K562 (cell line): Measurements from ENCODE around the gene ADAM15. TPM values are rescaled to one million over a fixed set of nuclear protein-coding genes. Genes with fewer than 3 reads are reported as not detected.

Source experiments
- ATAC-seq: fragments of 200-7000 bp; cut with Tn5 transposase; 3 replicates; pipeline ENCODE4 v1.9.1; 2020; ENCODE audit warnings: moderate library complexity
- BruUV-seq: library from RNA; stranded (reverse); fragments of 400-500 nt; replicated peaks from 2 replicates; lab custom pipeline; 2021; lab: Mats Ljungman, UMichigan
- CTCF ChIA-PET: fragments of 300-600 bp; formaldehyde crosslinking; extraction: SDS; loops from one replicate; lab custom pipeline; 2021; ENCODE audit warnings: low intra/inter-chr PET ratio; lab: Yijun Ruan, JAX
- POLR2A ChIA-PET: fragments of 300-600, 350-650 bp; sonication (Branson Sonifier 250); formaldehyde crosslinking; extraction: SDS; loops from one replicate; lab custom pipeline; 2021; ENCODE audit warnings: antibody characterized with exemption, inconsistent platforms; lab: Yijun Ruan, JAX
- DNase-seq, 4 experiments: peaks; one replicate each; pipeline versions ENCODE4 v3.0.0 to v3.0.0-alpha.2; 2011 to 2018; ENCODE audit warnings: low spot score in 3 of 4, mixed read lengths in 3 of 4; ENCODE audit errors: extremely low read depth in 1 of 4
- FAIRE-seq: peaks from 2 replicates; lab custom pipeline; 2011; peaks lifted over from hg19 to GRCh38; lab: Jason Lieb, UNC
- H2AFZ ChIP-seq: 2 replicates; pipeline ENCODE4 v1.6.0; 2011; ENCODE audit warnings: low read depth, low read length, control low read depth, inconsistent platforms
- H3K27ac ChIP-seq: fragments of 200-600 bp; 3 replicates; pipeline ENCODE4 v1.8.0; 2011; ENCODE audit warnings: low read depth, mild to moderate bottlenecking, control low read depth, inconsistent platforms, low read length, moderate library complexity, mixed read lengths; ENCODE audit errors: extremely low read depth
- H3K27me3 ChIP-seq, 2 experiments: fragments of 300-600 bp in 1 of 2; 2 replicates in 1 of 2; 3 replicates in 1 of 2; pipeline versions ENCODE4 v1.6.0 to v1.8.0; 2011; ENCODE audit warnings: inconsistent platforms in 2 of 2, low read length in 2 of 2, mild to moderate bottlenecking in 1 of 2, mixed read lengths in 1 of 2, moderate library complexity in 1 of 2; ENCODE audit not compliant: control insufficient read depth in 2 of 2, insufficient read depth in 2 of 2
- H3K36me3 ChIP-seq: fragments of 300-600 bp; 3 replicates; pipeline ENCODE4 v1.8.0; 2011; ENCODE audit warnings: mild to moderate bottlenecking, low read length, inconsistent platforms; ENCODE audit not compliant: control insufficient read depth, insufficient read depth
- H3K4me1 ChIP-seq, 2 experiments: fragments of 200-600 bp in 1 of 2; replicated peaks in 1 of 2; 2 replicates in 1 of 2; 3 replicates in 1 of 2; pipeline versions ENCODE4 v1.5.1 to v1.8.0; 2011; ENCODE audit warnings: inconsistent platforms in 2 of 2, low read length in 2 of 2, mild to moderate bottlenecking in 1 of 2, mixed read lengths in 1 of 2, moderate library complexity in 1 of 2; ENCODE audit not compliant: control insufficient read depth in 2 of 2, insufficient read depth in 2 of 2
- H3K4me2 ChIP-seq: 2 replicates; pipeline ENCODE4 v1.6.1; 2011; ENCODE audit warnings: low read length, control low read depth, inconsistent platforms, mixed read lengths; ENCODE audit not compliant: insufficient read depth
- H3K4me3 ChIP-seq: fragments of 200-600 bp; sonication (generic), shearing (Covaris generic); 2 replicates; pipeline ENCODE4 v1.5.1; 2016; ENCODE audit warnings: control low read depth, inconsistent platforms
- H3K79me2 ChIP-seq: fragments of 200-600 bp; 3 replicates; pipeline ENCODE4 v1.8.0; 2011; ENCODE audit warnings: low read length, inconsistent platforms; ENCODE audit not compliant: control insufficient read depth, insufficient read depth
- H3K9ac ChIP-seq, 2 experiments: 2 replicates each; pipeline versions ENCODE4 v1.6.0 to v1.6.1; 2011; ENCODE audit warnings: low read depth in 2 of 2, low read length in 2 of 2, control low read depth in 1 of 2, inconsistent platforms in 1 of 2, mild to moderate bottlenecking in 1 of 2, mixed read lengths in 1 of 2; ENCODE audit not compliant: insufficient read depth in 1 of 2
- H3K9me1 ChIP-seq: one replicate; pipeline ENCODE4 v1.6.0; 2011; ENCODE audit warnings: inconsistent platforms, mild to moderate bottlenecking, low read length, moderate library complexity; ENCODE audit not compliant: control insufficient read depth, insufficient read depth
- H3K9me3 ChIP-seq: replicated peaks from 2 replicates; pipeline ENCODE4 v1.5.1; 2011; ENCODE audit warnings: low read depth, low read length, inconsistent platforms; ENCODE audit not compliant: control insufficient read depth, insufficient read depth
- H4K20me1 ChIP-seq: replicated peaks from 2 replicates; pipeline ENCODE4 v1.6.1; 2011; ENCODE audit warnings: low read length, inconsistent platforms, mixed read lengths; ENCODE audit not compliant: control insufficient read depth, insufficient read depth
- ELF4 ChIP-seq: fragments of 450-650 bp; formaldehyde crosslinking; IDR thresholded peaks from 2 replicates; pipeline ENCODE4 v1.4.0; 2022; ENCODE audit warnings: missing genetic modification characterization
- EP300 ChIP-seq: IDR thresholded peaks from 2 replicates; pipeline ENCODE4 v1.6.1; 2012; ENCODE audit warnings: low read length, improper control_type of control experiment
- HLTF ChIP-seq: fragments of 450-650 bp; IDR thresholded peaks from 2 replicates; pipeline ENCODE4 v1.6.1; 2016
- KDM5B ChIP-seq: fragments of 200-600 bp; sonication (generic); IDR thresholded peaks from 2 replicates; pipeline ENCODE4 v1.6.1; 2012; ENCODE audit warnings: low read depth, mild to moderate bottlenecking, moderate library complexity, low read length, control low read depth, inconsistent platforms; ENCODE audit not compliant: insufficient replicate concordance
- POLR2B ChIP-seq: fragments of 450-650 bp; IDR thresholded peaks from 2 replicates; pipeline ENCODE4 v1.6.1; 2018; ENCODE audit warnings: low read depth; ENCODE audit not compliant: partially characterized antibody
- SAFB2 ChIP-seq: fragments of 200-400 bp; formaldehyde crosslinking; IDR thresholded peaks from 2 replicates; pipeline ENCODE4 v1.6.1; 2018; ENCODE audit warnings: borderline replicate concordance, low read length, low read depth, moderate library complexity; ENCODE audit not compliant: severe bottlenecking
- TARDBP ChIP-seq: fragments of 450-650 bp; IDR thresholded peaks from 2 replicates; pipeline ENCODE4 v1.6.1; 2016
- TBL1XR1 ChIP-seq, 2 experiments: IDR thresholded peaks; 2 replicates each; pipeline ENCODE4 v1.6.1; 2012; ENCODE audit warnings: improper control_type of control experiment in 2 of 2, low read length in 2 of 2, mild to moderate bottlenecking in 1 of 2
- WGBS: fragments of 100-300 bp; shearing (Covaris generic); methylation state at CpG from one replicate; pipeline ENCODE4 v1.1.6; 2016; ENCODE audit warnings: low coverage, mixed read lengths; ENCODE audit not compliant: insufficient coverage; ENCODE audit errors: missing lambda C conversion rate; 5-methylcytosine and 5-hydroxymethylcytosine counted together
- in situ Hi-C: fragments of 300-500 bp; cut with MboI; formaldehyde crosslinking; loops from 4 replicates; pipeline ENCODE4 v1.15.0; 2018; ENCODE audit warnings: inconsistent platforms, mixed read lengths
- intact Hi-C: fragments of 100-400 bp; cut with micrococcal nuclease; formaldehyde crosslinking; loops from 2 replicates; pipeline ENCODE4 v1.14.2; 2022
- polyA plus RNA-seq, 8 experiments: library from polyadenylated mRNA; depleted of rRNA in 4 of 8; stranded (reverse) in 5 of 8; unstranded in 3 of 8; fragments of >200 nt; fragmentation: Nextera tagmentation in 2 of 8; fragmentation: Illumina TruSeq in 1 of 8; extraction: Ambion mirVana in 2 of 8; extraction: Trizol in 1 of 8; gene quantifications; 2 replicates each; pipeline versions ENCODE4 v1.2.1 to v1.2.3, GENCODE V29; 2011 to 2014; ENCODE audit warnings: inconsistent platforms in 1 of 8, missing spikeins in 1 of 8
- total RNA-seq, 7 experiments: library from RNA; depleted of rRNA in 6 of 7; stranded (reverse); fragments of >200 nt in 6 of 7; fragmentation: Illumina TruSeq in 2 of 7; extraction: Trizol in 2 of 7; gene quantifications; 2 replicates each; pipeline versions ENCODE4 v1.2.1 to v1.2.3, GENCODE V29; 2011 to 2021; ENCODE audit warnings: low replicate concordance in 1 of 7
- TF ChIP-seq, protein P1 (sequence below): fragments of 250-450 bp; sonication (Bioruptor Pico); IDR thresholded peaks from 2 replicates; pipeline ENCODE4 v1.8.0; 2022; ENCODE audit warnings: moderate library complexity, mild to moderate bottlenecking, inconsistent platforms
- TF ChIP-seq, protein P2 (sequence below): fragments of 450-650 bp; IDR thresholded peaks from 2 replicates; pipeline ENCODE4 v1.7.0; 2016; ENCODE audit warnings: borderline replicate concordance
- TF ChIP-seq, protein P3 (sequence below): fragments of 450-650 bp; IDR thresholded peaks from 2 replicates; pipeline ENCODE4 v1.6.1; 2014; ENCODE audit warnings: low read depth, mild to moderate bottlenecking, moderate library complexity, borderline replicate concordance
- TF ChIP-seq, protein P4 (sequence below): IDR thresholded peaks from 3 replicates; pipeline ENCODE4 v1.6.1; 2011; ENCODE audit warnings: borderline replicate concordance, mild to moderate bottlenecking, moderate library complexity; ENCODE audit not compliant: insufficient read length; ENCODE audit errors: extremely low read depth

Gene ADAM15
- total and polyA plus RNA-seq, 9 of the 15 experiments (the other 6 are each of a cell fraction or from before 2014, with no cell fraction given), result 0.69 to 72.3 (median 32.8) TPM

DNA sequence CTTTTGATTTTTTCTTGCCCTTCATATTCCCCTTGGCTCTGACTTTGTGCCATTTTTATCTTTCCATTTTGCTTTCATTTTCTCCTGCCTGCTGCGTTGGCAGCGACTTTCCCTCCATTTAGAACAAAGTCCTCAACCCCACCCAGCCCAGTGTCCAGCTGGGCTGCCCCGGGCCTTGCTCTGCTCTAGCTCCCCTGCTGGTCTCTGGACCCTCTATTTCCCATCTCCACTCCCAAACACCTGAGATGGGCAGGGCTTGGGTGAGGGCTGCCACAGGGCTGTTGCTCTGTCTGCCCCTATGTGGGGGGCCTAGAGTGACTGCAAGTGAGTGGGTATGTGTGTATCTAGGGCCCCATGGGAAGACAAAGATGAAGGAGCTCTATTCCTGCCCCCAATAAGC, 7.3 kb upstream of the ADAM15 start (continued):
- TF ChIP-seq, protein P1, sequence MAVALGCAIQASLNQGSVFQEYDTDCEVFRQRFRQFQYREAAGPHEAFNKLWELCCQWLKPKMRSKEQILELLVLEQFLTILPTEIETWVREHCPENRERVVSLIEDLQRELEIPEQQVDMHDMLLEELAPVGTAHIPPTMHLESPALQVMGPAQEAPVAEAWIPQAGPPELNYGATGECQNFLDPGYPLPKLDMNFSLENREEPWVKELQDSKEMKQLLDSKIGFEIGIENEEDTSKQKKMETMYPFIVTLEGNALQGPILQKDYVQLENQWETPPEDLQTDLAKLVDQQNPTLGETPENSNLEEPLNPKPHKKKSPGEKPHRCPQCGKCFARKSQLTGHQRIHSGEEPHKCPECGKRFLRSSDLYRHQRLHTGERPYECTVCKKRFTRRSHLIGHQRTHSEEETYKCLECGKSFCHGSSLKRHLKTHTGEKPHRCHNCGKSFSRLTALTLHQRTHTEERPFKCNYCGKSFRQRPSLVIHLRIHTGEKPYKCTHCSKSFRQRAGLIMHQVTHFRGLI (CRISPR knock-in tag), result no peak
- TF ChIP-seq, all 486 proteins: peak for 0

DNA sequence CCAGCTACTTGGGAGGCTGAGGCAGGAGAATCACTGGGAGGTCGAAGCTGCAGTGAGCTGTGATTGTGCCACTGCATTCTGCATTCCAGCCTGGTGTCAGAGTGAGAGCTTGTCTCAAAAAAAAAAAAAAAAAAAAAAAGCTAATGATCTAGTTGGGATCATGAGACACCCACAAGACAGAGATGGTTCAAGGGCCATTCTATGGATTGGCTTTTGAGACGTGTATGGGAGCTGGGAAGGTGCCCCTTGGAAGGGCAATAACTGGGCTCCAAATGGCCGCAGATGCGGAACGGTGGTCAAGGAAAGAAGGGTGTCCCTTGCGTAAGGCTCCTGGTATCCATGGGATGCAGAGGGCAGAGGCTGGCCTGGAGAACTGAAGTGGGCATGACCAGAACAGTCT, 6.8 kb upstream of the ADAM15 start:
- ATAC-seq (no peak), FAIRE-seq (no peak), DNase-seq (no peak)
- Histone ChIP-seq H3K36me3 (no peaks in the 10 kb centered on the region), H4K20me1 (peaks cover 6% of the 10 kb centered on the region; the same call in 1 of the 2 replicates), H3K9ac (peak overlapping the region in 1 of 2 experiments; percentile 59; a peak in 1 of 4 replicates), H3K4me3 (no peak overlapping the region), H3K27me3 (no peaks in the 10 kb centered on the region; a peak in 1 of 5 replicates), H3K9me3 (no peaks in the 10 kb centered on the region), H2AFZ (no peak overlapping the region), H3K27ac (no peak overlapping the region), H3K9me1 (peaks cover 4% of the 10 kb centered on the region), H3K4me1 (peaks cover 11 to 27% of the 10 kb centered on the region in 2 experiments; a peak in 4 of 5 replicates), H3K79me2 (no peaks in the 10 kb centered on the region), H3K4me2 (no peak overlapping the region)
- in situ Hi-C loops (no loop called here), intact Hi-C loops (no loop called here)
- no TSS peak for BruUV-seq
- ChIA-PET CTCF (interaction anchor here (0.8 to 3.1 kb wide), 3 partner anchors 18 to 82 kb away, joined by 6 to 19 read pairs (median 8); partner anchors contain the start of gene PYGO2), POLR2A (interaction anchor here (0.6 to 2.1 kb wide), 4 partner anchors 16 to 32 kb away, joined by 3 to 5 read pairs (median 3); no protein-coding TSS in a partner anchor)
- WGBS, result 68% methylated on average over 6 of the region's 6 CpGs
- TF ChIP-seq TARDBP (no peak), EP300 (no peak), ELF4 (CRISPR knock-in tag) (no peak), POLR2B (no peak), HLTF (no peak), SAFB2 (no peak), KDM5B (no peak), TBL1XR1 (IDR thresholded peaks at IDR 0.05; ENCODE audit: low read length in 2 of 2) (no peak)
- TF ChIP-seq, protein P2, sequence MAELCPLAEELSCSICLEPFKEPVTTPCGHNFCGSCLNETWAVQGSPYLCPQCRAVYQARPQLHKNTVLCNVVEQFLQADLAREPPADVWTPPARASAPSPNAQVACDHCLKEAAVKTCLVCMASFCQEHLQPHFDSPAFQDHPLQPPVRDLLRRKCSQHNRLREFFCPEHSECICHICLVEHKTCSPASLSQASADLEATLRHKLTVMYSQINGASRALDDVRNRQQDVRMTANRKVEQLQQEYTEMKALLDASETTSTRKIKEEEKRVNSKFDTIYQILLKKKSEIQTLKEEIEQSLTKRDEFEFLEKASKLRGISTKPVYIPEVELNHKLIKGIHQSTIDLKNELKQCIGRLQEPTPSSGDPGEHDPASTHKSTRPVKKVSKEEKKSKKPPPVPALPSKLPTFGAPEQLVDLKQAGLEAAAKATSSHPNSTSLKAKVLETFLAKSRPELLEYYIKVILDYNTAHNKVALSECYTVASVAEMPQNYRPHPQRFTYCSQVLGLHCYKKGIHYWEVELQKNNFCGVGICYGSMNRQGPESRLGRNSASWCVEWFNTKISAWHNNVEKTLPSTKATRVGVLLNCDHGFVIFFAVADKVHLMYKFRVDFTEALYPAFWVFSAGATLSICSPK, result no peak
- TF ChIP-seq, protein P3, sequence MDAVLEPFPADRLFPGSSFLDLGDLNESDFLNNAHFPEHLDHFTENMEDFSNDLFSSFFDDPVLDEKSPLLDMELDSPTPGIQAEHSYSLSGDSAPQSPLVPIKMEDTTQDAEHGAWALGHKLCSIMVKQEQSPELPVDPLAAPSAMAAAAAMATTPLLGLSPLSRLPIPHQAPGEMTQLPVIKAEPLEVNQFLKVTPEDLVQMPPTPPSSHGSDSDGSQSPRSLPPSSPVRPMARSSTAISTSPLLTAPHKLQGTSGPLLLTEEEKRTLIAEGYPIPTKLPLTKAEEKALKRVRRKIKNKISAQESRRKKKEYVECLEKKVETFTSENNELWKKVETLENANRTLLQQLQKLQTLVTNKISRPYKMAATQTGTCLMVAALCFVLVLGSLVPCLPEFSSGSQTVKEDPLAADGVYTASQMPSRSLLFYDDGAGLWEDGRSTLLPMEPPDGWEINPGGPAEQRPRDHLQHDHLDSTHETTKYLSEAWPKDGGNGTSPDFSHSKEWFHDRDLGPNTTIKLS, result no peak
- TF ChIP-seq, protein P4, sequence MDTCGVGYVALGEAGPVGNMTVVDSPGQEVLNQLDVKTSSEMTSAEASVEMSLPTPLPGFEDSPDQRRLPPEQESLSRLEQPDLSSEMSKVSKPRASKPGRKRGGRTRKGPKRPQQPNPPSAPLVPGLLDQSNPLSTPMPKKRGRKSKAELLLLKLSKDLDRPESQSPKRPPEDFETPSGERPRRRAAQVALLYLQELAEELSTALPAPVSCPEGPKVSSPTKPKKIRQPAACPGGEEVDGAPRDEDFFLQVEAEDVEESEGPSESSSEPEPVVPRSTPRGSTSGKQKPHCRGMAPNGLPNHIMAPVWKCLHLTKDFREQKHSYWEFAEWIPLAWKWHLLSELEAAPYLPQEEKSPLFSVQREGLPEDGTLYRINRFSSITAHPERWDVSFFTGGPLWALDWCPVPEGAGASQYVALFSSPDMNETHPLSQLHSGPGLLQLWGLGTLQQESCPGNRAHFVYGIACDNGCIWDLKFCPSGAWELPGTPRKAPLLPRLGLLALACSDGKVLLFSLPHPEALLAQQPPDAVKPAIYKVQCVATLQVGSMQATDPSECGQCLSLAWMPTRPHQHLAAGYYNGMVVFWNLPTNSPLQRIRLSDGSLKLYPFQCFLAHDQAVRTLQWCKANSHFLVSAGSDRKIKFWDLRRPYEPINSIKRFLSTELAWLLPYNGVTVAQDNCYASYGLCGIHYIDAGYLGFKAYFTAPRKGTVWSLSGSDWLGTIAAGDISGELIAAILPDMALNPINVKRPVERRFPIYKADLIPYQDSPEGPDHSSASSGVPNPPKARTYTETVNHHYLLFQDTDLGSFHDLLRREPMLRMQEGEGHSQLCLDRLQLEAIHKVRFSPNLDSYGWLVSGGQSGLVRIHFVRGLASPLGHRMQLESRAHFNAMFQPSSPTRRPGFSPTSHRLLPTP, result no peak
